ENCODE measurements around the gene FAM13A. TPM values are rescaled to one million over a fixed set of nuclear protein-coding genes. Genes with fewer than 3 reads are reported as not detected.
A peak's percentile ranks its signal among the peaks of the same experiment; 100 is the strongest.

Gene FAM13A
- total and polyA plus RNA-seq, 11 donors: 3.7 to 30.4 (median 11.5) TPM

- no peak for DNase-seq
- Histone ChIP-seq H3K27ac (no peak overlapping the region), H3K9me3 (no peaks in the 10 kb centered on the region), H3K4me3 (no peak overlapping the region), H3K27me3 (no peaks in the 10 kb centered on the region), H3K4me1 (peaks cover 0 to 28% (median 16%) of the 10 kb centered on the region in 12 donors), H3K36me3 (peaks cover 0 to 98% (median 82%) of the 10 kb centered on the region in 9 donors)
- no peak for TF ChIP-seq POLR2A (IDR thresholded peaks at IDR 0.05)
- TF ChIP-seq, protein P1, sequence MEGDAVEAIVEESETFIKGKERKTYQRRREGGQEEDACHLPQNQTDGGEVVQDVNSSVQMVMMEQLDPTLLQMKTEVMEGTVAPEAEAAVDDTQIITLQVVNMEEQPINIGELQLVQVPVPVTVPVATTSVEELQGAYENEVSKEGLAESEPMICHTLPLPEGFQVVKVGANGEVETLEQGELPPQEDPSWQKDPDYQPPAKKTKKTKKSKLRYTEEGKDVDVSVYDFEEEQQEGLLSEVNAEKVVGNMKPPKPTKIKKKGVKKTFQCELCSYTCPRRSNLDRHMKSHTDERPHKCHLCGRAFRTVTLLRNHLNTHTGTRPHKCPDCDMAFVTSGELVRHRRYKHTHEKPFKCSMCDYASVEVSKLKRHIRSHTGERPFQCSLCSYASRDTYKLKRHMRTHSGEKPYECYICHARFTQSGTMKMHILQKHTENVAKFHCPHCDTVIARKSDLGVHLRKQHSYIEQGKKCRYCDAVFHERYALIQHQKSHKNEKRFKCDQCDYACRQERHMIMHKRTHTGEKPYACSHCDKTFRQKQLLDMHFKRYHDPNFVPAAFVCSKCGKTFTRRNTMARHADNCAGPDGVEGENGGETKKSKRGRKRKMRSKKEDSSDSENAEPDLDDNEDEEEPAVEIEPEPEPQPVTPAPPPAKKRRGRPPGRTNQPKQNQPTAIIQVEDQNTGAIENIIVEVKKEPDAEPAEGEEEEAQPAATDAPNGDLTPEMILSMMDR (IDR thresholded peaks at IDR 0.05): no peak
- WGBS, 4 donors: 70 to 78% (median 76%) methylated on average over 6 of the region's 6 CpGs
- peak in 2 of 4 donors; percentile 25 to 40 for ATAC-seq
- intact Hi-C loops (cut with DNase I): no loop called here
Measured at GRCh38 chr4:88729146-88729760, 327.7 kb downstream of the FAM13A start.

DNA sequence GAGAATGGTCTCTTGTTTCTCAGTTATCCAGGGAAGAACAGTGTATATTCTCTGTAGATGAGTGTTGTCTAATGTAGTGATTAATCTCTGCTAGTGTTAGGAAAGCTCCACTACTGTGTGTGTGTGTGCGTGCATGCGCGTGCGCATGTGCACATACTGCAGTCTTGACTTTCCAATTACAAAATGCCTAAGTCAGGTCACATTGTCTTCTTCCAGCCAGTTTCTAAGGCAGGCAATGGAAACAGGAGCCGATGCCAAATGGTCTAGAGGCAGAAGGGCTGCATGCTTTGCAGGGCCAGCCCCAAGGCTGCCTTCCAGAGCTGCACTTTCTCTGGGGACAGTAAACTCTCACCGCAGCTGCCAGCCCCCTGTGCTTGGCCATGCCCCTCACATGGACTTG is 328.8 kb downstream of the FAM13A start:
- H3K36me3 ChIP-seq: peaks cover 0 to 98% (median 91%) of the 10 kb centered on the region in 9 donors
- ATAC-seq (peak; percentile 44 to 83 (median 78)), DNase-seq (peak in 3 of 5 donors; percentile 32 to 55 (median 45))
- intact Hi-C loops (cut with DNase I): no loop called here
- TF ChIP-seq, protein P1 (IDR thresholded peaks at IDR 0.05): no peak
- no peak for TF ChIP-seq POLR2A (IDR thresholded peaks at IDR 0.05)
- no peaks in the 10 kb centered on the region for H3K27me3 ChIP-seq
- peaks cover 0 to 38% (median 21%) of the 10 kb centered on the region in 12 donors for H3K4me1 ChIP-seq
- H3K27ac ChIP-seq: peak overlapping the region in 8 of 12 donors; percentile 14 to 50 (median 26)
- no peak overlapping the region for H3K4me3 ChIP-seq
- H3K9me3 ChIP-seq: no peaks in the 10 kb centered on the region
- WGBS, 4 donors: 57 to 83% (median 70%) methylated on average over 6 of the region's 6 CpGs

GRCh38 chr4:88725986-88726385 is 331.0 kb downstream of the FAM13A start:
- H3K9me3 ChIP-seq: no peaks in the 10 kb centered on the region
- TF ChIP-seq, protein P1 (IDR thresholded peaks at IDR 0.05): no peak
- no peak for TF ChIP-seq POLR2A (IDR thresholded peaks at IDR 0.05)
- DNase-seq (no peak), ATAC-seq (no peak)
- WGBS, 4 donors: 87 to 91% (median 90%) methylated on average over 2 of the region's 2 CpGs
- H3K27ac ChIP-seq: no peak overlapping the region
- no peaks in the 10 kb centered on the region for H3K27me3 ChIP-seq
- peaks cover 5 to 59% (median 36%) of the 10 kb centered on the region in 12 donors for H3K4me1 ChIP-seq
- H3K4me3 ChIP-seq: no peak overlapping the region
- peaks cover 0 to 96% (median 70%) of the 10 kb centered on the region in 9 donors for H3K36me3 ChIP-seq
- intact Hi-C loops (cut with DNase I): no loop called here

GRCh38 chr4:88725143-88725542 is 331.8 kb downstream of the FAM13A start:
- Histone ChIP-seq H3K4me1 (peaks cover 5 to 68% (median 41%) of the 10 kb centered on the region in 12 donors), H3K27ac (peak overlapping the region in 1 of 12 donors; percentile 13), H3K9me3 (no peaks in the 10 kb centered on the region), H3K4me3 (no peak overlapping the region), H3K36me3 (peaks cover 0 to 88% (median 61%) of the 10 kb centered on the region in 9 donors), H3K27me3 (no peaks in the 10 kb centered on the region)
- ATAC-seq (no peak), DNase-seq (no peak)
- TF ChIP-seq, protein P1 (IDR thresholded peaks at IDR 0.05): no peak
- TF ChIP-seq POLR2A (IDR thresholded peaks at IDR 0.05): no peak
- 94 to 96% (median 96%) methylated on average over 4 of the region's 4 CpGs for WGBS, 4 donors
- intact Hi-C loops (cut with DNase I): no loop called here

All from heart left ventricle (tissue), 16 donors.